SK-N-MC (cell line): ENCODE results near the gene MAML2.

Experiments
- EZH2 ChIP-seq: fragments of 200-600 bp; sonication (generic); IDR thresholded peaks from one replicate; pipeline ENCODE4 v1.6.1; 2017; ENCODE audit warnings: antibody characterized with exemption
- FOXP2 ChIP-seq: optimal IDR thresholded peaks from 2 replicates; pipeline ENCODE3; 2011; ENCODE audit warnings: mild to moderate bottlenecking, moderate library complexity; ENCODE audit not compliant: insufficient read depth; ENCODE audit errors: extremely low read length, control extremely low read depth
- POLR2AphosphoS5 ChIP-seq: IDR thresholded peaks from 2 replicates; pipeline ENCODE4 v1.6.1; 2012; ENCODE audit warnings: mild to moderate bottlenecking, low read depth, low read length, borderline replicate concordance

- TF ChIP-seq EZH2 (no peak), POLR2AphosphoS5 (no peak), FOXP2 (no peak)
These were observed 337.0 kb downstream of the MAML2 start for GRCh38 chr11:96006037-96006436.
